Choroid plexus epithelial cell (primary cell): ENCODE data around the gene DDHD1.
A peak's percentile ranks its signal among the peaks of the same experiment; 100 is the strongest.

Experiments used
- DNase-seq: peaks from one replicate; pipeline ENCODE4 v3.0.0-alpha.2; 2010; ENCODE audit warnings: low read depth
- H3K4me3 ChIP-seq: 2 replicates; pipeline ENCODE4 v1.5.1; 2011; ENCODE audit warnings: low read depth, mild to moderate bottlenecking, control low read depth, low read length, moderate library complexity
- TF ChIP-seq, protein P1 (sequence below): conservative IDR thresholded peaks from 2 replicates; pipeline ENCODE4 v1.5.1; 2011; ENCODE audit warnings: low read depth, mild to moderate bottlenecking, control low read depth, inconsistent platforms, low read length, moderate library complexity

Gene DDHD1

DNA sequence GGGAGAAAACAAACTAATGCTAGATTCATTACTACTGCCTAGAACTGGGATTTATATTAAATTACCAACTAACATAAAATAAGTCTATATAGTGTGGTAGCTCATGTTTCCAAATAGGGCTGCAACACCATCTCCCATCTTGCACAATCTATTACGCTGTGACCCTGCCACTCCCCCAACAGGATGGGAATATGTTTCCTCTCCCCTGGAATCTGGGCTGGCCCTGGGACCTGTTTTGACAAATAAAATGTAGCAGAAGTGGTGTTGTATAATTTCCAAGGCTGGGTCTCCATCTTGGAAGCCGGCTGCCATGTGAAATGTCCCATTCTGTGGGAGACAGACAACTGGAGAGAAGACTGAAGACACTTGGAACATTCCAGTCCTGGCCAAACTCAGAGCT is 156.6 kb downstream of the DDHD1 start:
- TF ChIP-seq, protein P1, sequence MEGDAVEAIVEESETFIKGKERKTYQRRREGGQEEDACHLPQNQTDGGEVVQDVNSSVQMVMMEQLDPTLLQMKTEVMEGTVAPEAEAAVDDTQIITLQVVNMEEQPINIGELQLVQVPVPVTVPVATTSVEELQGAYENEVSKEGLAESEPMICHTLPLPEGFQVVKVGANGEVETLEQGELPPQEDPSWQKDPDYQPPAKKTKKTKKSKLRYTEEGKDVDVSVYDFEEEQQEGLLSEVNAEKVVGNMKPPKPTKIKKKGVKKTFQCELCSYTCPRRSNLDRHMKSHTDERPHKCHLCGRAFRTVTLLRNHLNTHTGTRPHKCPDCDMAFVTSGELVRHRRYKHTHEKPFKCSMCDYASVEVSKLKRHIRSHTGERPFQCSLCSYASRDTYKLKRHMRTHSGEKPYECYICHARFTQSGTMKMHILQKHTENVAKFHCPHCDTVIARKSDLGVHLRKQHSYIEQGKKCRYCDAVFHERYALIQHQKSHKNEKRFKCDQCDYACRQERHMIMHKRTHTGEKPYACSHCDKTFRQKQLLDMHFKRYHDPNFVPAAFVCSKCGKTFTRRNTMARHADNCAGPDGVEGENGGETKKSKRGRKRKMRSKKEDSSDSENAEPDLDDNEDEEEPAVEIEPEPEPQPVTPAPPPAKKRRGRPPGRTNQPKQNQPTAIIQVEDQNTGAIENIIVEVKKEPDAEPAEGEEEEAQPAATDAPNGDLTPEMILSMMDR, result no peak
- no peak for DNase-seq
- no peak overlapping the region for H3K4me3 ChIP-seq

DNA sequence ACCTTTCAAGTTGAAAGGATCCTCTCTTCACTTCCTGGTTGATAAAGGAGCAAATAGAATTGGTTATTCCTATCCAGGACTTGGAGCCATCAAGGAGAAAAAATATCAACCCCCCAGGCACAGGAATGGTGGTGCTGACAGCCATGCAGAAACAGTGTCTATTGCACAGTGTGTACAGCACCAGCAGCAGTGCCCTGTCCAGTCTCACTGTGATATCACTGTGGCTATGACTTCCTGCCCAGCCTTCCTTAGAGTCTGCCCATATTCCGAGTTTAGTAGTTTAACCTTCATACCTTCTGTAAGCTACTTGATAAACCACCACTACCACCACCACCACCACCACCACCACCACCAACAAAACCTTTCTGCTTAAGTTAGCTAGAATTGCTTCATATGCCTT is 157.1 kb downstream of the DDHD1 start:
- no peak for DNase-seq
- TF ChIP-seq, protein P1, result no peak

DNA sequence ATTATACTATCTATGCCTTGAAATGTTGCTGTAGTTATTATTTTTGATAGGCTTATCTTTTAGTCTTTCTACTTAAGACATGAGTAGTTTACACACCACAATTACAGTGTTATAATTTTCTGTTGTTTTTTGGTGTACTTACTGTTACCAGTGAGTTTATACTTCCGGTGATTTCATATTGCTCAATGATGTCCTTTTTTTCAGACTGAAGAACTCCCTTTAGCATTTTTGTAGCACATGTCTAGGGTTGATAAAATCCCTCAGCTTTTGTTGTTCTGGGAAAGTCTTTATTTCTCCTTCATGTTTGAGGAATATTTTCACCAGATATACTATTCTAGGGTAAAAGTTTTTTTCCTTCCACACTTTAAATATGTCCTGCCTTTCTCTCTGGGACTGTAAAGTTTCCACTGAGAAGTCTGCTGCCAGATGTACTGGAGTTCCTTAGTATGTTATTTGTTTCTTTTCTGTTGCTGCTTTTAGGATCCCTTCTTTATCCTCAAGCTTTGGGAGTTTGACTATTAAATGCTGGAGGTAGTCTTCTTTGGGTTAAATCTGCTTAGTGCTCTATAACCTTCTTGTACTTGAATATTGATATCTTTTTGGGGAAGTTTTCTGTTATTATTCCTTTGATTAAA is 160.8 kb downstream of the DDHD1 start:
- no peak overlapping the region for H3K4me3 ChIP-seq
- peak; percentile 31 for DNase-seq
- TF ChIP-seq, protein P1, result no peak

More for the DNA sequence above, 157.1 kb downstream of the DDHD1 start:
- H3K4me3 ChIP-seq, result no peak overlapping the region

DNA sequence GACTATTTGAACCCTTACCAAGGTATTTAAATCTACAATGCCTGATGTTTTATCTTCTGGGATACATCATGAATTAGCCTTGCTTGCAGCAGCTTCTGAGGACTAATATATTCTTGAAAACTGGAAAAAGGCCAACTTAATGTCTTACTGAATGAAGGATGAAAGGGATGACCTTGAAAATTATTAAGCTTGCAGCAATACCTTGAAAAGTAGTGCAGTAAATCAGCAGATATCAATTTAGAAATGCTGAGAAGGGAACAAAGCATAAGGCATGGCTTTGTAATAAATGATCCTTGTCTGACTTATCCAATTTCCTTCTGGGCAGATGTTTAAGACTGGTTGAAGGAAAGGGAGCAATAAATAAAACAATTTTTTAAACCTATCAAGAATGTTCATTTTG is 165.0 kb downstream of the DDHD1 start:
- H3K4me3 ChIP-seq, result no peak overlapping the region
- TF ChIP-seq, protein P1, result no peak
- no peak for DNase-seq

DNA sequence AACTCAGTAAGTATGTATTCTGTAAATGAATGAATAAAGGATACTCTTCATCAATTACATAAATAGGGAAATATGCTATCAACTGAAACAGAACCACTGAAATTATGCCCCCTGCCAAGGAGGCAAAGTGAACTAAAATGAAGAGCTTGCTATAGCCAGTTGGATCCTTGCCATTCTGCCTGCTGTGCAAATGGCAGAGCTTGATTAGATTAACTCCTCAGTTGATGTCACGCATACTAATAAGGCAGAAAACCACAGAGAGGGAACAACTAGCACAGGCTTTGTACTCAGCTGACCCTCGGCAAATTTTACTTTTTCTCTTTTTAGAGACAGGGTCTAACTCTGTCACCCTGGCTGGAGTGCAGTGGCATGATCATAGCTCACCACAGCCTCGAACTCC is 165.6 kb downstream of the DDHD1 start:
- TF ChIP-seq, protein P1, result no peak
- no peak overlapping the region for H3K4me3 ChIP-seq
- DNase-seq, result peak; percentile 36

DNA sequence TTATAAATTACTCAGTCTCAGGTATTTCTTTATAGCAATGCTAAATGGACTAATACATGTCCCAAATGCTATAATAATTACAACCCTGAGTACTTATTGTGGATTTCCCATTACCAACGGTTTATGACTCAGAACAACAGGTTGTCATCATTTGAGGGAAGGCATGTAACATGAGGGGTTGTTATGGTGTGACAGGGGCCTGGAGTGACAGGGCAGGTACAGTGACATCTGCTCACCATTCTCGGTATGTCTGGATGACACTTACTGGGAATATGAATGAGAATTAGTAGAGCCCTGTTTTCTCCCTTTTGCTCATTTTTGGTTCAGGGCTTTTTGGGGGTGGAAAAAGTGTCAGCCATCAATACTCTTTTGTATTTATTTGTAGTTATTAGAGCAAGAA is 166.1 kb downstream of the DDHD1 start:
- TF ChIP-seq, protein P1, result no peak
- no peak overlapping the region for H3K4me3 ChIP-seq

More for the DNA sequence above, 166.1 kb downstream of the DDHD1 start:
- DNase-seq, result no peak
